ENCODE results near the gene DNAI1. TPM values are rescaled to one million over a fixed set of nuclear protein-coding genes. Genes with fewer than 3 reads are reported as not detected.
A peak's percentile ranks its signal among the peaks of the same experiment; 100 is the strongest.

The DNAI1 gene
- total RNA-seq, 1 experiment from 2014 or later: 0.52 TPM

DNA sequence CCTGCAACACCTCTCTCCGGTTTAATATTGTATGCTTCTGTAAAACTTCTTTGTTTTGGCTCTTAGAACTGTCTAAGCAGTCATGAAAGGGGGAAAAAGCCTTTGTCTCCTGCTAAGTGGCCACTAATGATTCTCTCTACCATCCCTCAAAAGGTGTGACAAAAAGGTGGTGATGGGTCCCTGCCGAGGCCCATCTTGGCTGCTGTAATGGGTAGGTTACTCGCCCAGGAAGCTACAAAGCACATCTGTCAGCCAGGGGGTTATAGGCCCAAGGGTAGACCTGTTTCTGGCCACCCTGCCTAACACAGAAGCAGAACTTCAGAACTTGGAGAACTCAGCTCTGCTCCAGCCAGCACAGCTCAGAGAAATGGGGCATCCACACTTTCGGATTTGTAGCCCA lies 1.9 kb upstream of the DNAI1 start:
- Histone ChIP-seq H3K36me3 (ENCODE audit: control insufficient read depth, insufficient read depth, low read length) (no peaks in the 10 kb centered on the region), H3K9me3 (no peaks in the 10 kb centered on the region), H3K27me3 (replicated peaks; ENCODE audit: control insufficient read depth, insufficient read depth, low read length) (no peaks in the 10 kb centered on the region), H3K4me3 (ENCODE audit: low read depth, low read length) (no peak overlapping the region), H3K4me1 (no peaks in the 10 kb centered on the region; the same call in 1 of the 2 replicates)
- TSS peak; percentile 25 for BruUV-seq (replicated peaks)
- H3K4me1 Mint-ChIP-seq (ENCODE audit: low read depth, unreplicated experiment): peaks cover 16% of the 10 kb centered on the region
- H3K27me3 Mint-ChIP-seq (ENCODE audit: insufficient read depth, unreplicated experiment): no peaks in the 10 kb centered on the region
- POLR2A ChIA-PET: no interaction called here
- no peak for DNase-seq
- TF ChIP-seq, protein P1, sequence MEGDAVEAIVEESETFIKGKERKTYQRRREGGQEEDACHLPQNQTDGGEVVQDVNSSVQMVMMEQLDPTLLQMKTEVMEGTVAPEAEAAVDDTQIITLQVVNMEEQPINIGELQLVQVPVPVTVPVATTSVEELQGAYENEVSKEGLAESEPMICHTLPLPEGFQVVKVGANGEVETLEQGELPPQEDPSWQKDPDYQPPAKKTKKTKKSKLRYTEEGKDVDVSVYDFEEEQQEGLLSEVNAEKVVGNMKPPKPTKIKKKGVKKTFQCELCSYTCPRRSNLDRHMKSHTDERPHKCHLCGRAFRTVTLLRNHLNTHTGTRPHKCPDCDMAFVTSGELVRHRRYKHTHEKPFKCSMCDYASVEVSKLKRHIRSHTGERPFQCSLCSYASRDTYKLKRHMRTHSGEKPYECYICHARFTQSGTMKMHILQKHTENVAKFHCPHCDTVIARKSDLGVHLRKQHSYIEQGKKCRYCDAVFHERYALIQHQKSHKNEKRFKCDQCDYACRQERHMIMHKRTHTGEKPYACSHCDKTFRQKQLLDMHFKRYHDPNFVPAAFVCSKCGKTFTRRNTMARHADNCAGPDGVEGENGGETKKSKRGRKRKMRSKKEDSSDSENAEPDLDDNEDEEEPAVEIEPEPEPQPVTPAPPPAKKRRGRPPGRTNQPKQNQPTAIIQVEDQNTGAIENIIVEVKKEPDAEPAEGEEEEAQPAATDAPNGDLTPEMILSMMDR (IDR thresholded peaks at IDR 0.05; ENCODE audit: insufficient read depth in 1 of 2, low read depth in 1 of 2, low read length in 1 of 2, severe bottlenecking in 1 of 2, unreplicated experiment in 1 of 2): no peak
- peak overlapping the region; percentile 81 for H3K4me3 Mint-ChIP-seq (ENCODE audit: unreplicated experiment)
- intact Hi-C loops (cut with micrococcal nuclease; ENCODE audit: unreplicated experiment): no loop called here
- no peak overlapping the region for H3K27ac Mint-ChIP-seq (ENCODE audit: unreplicated experiment)
- H3K9me3 Mint-ChIP-seq (ENCODE audit: unreplicated experiment): no peaks in the 10 kb centered on the region
- CTCF ChIA-PET: no interaction called here
- H3K36me3 Mint-ChIP-seq (ENCODE audit: insufficient read depth, unreplicated experiment): peaks cover 8% of the 10 kb centered on the region

DNA sequence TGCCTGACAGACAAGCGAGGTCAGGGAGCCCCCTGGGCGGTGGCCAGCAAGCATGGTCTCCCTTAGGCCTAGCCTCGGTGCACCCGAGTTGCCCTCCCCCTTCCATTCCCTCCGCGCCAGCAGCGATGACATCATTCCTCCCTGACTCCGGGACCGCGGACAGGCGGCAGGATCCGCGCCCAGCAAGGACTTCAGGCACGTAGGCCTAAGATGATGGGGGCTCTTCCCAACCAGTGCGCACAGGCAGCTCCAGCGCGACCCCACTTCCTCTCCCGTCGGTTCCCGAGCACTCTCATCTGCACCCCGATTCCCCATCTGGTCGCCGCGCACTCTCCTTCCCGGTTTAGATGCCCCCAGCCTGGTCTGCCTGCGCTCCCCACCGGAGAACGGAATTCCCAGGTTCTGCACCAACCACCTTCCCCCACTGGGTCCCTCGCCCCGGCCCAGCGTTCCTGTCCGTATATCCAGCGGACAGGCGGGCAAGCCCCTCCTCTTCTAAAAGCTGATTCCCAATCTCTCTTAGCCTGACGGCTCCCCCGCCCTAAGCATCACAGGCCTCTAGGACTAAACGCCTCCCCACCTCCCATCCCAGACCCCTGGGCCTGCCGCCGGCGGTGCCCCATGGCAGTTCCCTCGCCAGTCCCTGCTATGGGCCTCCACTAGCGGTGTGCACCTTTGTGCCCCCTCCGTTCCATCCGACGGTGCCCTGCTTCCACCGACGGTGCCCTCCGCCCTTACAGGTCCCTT lies 1.2 kb upstream of the DNAI1 start:
- H3K9me3 ChIP-seq: no peaks in the 10 kb centered on the region
- intact Hi-C loops (cut with micrococcal nuclease; ENCODE audit: unreplicated experiment): loop anchor here (1.0 to 2.0 kb wide), 3 partner anchors 27 to 81 kb away; partner anchors contain the start of gene MYORG
- TF ChIP-seq, protein P1 (IDR thresholded peaks at IDR 0.05; ENCODE audit: insufficient read depth in 1 of 2, low read depth in 1 of 2, low read length in 1 of 2, severe bottlenecking in 1 of 2, unreplicated experiment in 1 of 2): no peak
- no TSS peak for BruUV-seq (replicated peaks)
- peak overlapping the region; percentile 81 for H3K4me3 Mint-ChIP-seq (ENCODE audit: unreplicated experiment)
- peak overlapping the region; percentile 55 for H3K4me3 ChIP-seq (ENCODE audit: low read depth, low read length)
- no peaks in the 10 kb centered on the region for H3K27me3 ChIP-seq (replicated peaks; ENCODE audit: control insufficient read depth, insufficient read depth, low read length)
- H3K4me1 ChIP-seq: no peaks in the 10 kb centered on the region; the same call in 1 of the 2 replicates
- ChIA-PET CTCF (interaction anchor here (1.5 kb wide), 1 partner anchor 54 kb away, joined by 9 read pairs; no protein-coding TSS in a partner anchor), POLR2A (no interaction called here)
- DNase-seq: peak in 1 of 2 experiments; percentile 23
- peaks cover 8% of the 10 kb centered on the region for H3K36me3 Mint-ChIP-seq (ENCODE audit: insufficient read depth, unreplicated experiment)
- no peaks in the 10 kb centered on the region for H3K27me3 Mint-ChIP-seq (ENCODE audit: insufficient read depth, unreplicated experiment)
- H3K36me3 ChIP-seq (ENCODE audit: control insufficient read depth, insufficient read depth, low read length): no peaks in the 10 kb centered on the region
- peak overlapping the region; percentile 73 for H3K27ac Mint-ChIP-seq (ENCODE audit: unreplicated experiment)
- no peaks in the 10 kb centered on the region for H3K9me3 Mint-ChIP-seq (ENCODE audit: unreplicated experiment)
- peaks cover 16% of the 10 kb centered on the region for H3K4me1 Mint-ChIP-seq (ENCODE audit: low read depth, unreplicated experiment)

DNA sequence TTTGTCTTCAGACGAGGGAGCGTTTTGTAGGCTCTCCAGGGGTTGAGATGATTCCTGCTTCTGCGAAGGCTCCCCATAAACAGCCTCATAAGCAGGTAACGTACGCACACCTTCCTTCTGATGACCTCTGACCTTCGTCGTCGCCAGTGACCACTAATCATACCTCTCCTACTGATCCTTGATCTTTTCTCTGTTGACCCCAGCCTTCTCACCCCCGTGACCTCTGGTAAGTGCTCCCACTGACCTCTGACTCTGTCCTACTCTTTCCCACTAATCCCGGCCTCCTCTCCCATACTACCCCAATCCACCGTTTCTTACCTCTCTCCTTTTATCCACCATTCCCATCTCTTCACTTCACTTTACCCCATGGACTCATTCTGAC lies 345 bp downstream of the DNAI1 start:
- intact Hi-C loops (cut with micrococcal nuclease; ENCODE audit: unreplicated experiment): loop anchor here (1.0 to 2.0 kb wide), 3 partner anchors 25 to 82 kb away; partner anchors contain the start of gene MYORG
- Mint-ChIP-seq H3K9me3 (ENCODE audit: unreplicated experiment) (no peaks in the 10 kb centered on the region), H3K4me1 (ENCODE audit: low read depth, unreplicated experiment) (peaks cover 16% of the 10 kb centered on the region), H3K27me3 (ENCODE audit: insufficient read depth, unreplicated experiment) (no peaks in the 10 kb centered on the region), H3K36me3 (ENCODE audit: insufficient read depth, unreplicated experiment) (peaks cover 8% of the 10 kb centered on the region), H3K27ac (ENCODE audit: unreplicated experiment) (peak overlapping the region; percentile 59), H3K4me3 (ENCODE audit: unreplicated experiment) (peak overlapping the region; percentile 81)
- H3K4me3 ChIP-seq (ENCODE audit: low read depth, low read length): peak overlapping the region; percentile 27
- no peaks in the 10 kb centered on the region; the same call in 1 of the 2 replicates for H3K4me1 ChIP-seq
- no peak for DNase-seq
- H3K36me3 ChIP-seq (ENCODE audit: control insufficient read depth, insufficient read depth, low read length): no peaks in the 10 kb centered on the region
- CTCF ChIA-PET: interaction anchor here (0.8 to 1.7 kb wide), 4 partner anchors 45 to 132 kb away, joined by 3 to 9 read pairs (median 4); partner anchors contain the start of gene MYORG
- no TSS peak for BruUV-seq (replicated peaks)
- POLR2A ChIA-PET: interaction anchor here (0.7 kb wide), 1 partner anchor 84 kb away, joined by 3 read pairs; no protein-coding TSS in a partner anchor
- TF ChIP-seq, protein P1 (IDR thresholded peaks at IDR 0.05; ENCODE audit: insufficient read depth in 1 of 2, low read depth in 1 of 2, low read length in 1 of 2, severe bottlenecking in 1 of 2, unreplicated experiment in 1 of 2): no peak
- no peaks in the 10 kb centered on the region for H3K27me3 ChIP-seq (replicated peaks; ENCODE audit: control insufficient read depth, insufficient read depth, low read length)
- no peaks in the 10 kb centered on the region for H3K9me3 ChIP-seq

Measured in Caco-2 (cell line).